DND-41 (cell line): ENCODE measurements around the gene MAMLD1.

ENCODE experiments used
- ATAC-seq: fragments of 200-7000 bp; cut with Tn5 transposase; 3 replicates; pipeline ENCODE4 v1.9.1; 2021; ENCODE audit warnings: low read depth; ENCODE audit not compliant: insufficient read depth
- DNase-seq: peaks from one replicate; pipeline ENCODE4 v3.0.0-alpha.2; 2020
- H2AFZ ChIP-seq: 2 replicates; pipeline ENCODE4 v1.6.0; 2012; ENCODE audit warnings: low read depth, low read length
- H3K27ac ChIP-seq: 2 replicates; pipeline ENCODE4 v1.5.1; 2012; ENCODE audit warnings: low read length, inconsistent platforms
- H3K27me3 ChIP-seq: fragments of 200-600 bp; sonication (generic); 2 replicates; pipeline ENCODE4 v1.6.0; 2012; ENCODE audit warnings: low read length, mild to moderate bottlenecking, inconsistent platforms; ENCODE audit not compliant: insufficient read depth, poor library complexity
- H3K36me3 ChIP-seq: 2 replicates; pipeline ENCODE4 v1.5.1; 2012; ENCODE audit warnings: low read length, inconsistent platforms; ENCODE audit not compliant: insufficient read depth
- H3K4me1 ChIP-seq: 2 replicates; pipeline ENCODE4 v1.5.1; 2012; ENCODE audit warnings: mild to moderate bottlenecking, low read length; ENCODE audit not compliant: insufficient read depth
- H3K4me2 ChIP-seq: 2 replicates; pipeline ENCODE4 v1.6.0; 2012; ENCODE audit warnings: mild to moderate bottlenecking, moderate library complexity, low read length, inconsistent platforms; ENCODE audit not compliant: insufficient read depth
- H3K4me3 ChIP-seq, 2 experiments: fragments of 200-600 bp in 1 of 2; shearing (Covaris generic) in 1 of 2; 2 replicates each; pipeline ENCODE4 v1.5.1; 2012 to 2016; ENCODE audit warnings: inconsistent platforms in 2 of 2, low read length in 2 of 2, mild to moderate bottlenecking in 2 of 2, low read depth in 1 of 2, moderate library complexity in 1 of 2
- H3K79me2 ChIP-seq: 2 replicates; pipeline ENCODE4 v1.6.0; 2012; ENCODE audit warnings: low read length, inconsistent platforms; ENCODE audit not compliant: insufficient read depth
- H3K9ac ChIP-seq: 2 replicates; pipeline ENCODE4 v1.6.0; 2012; ENCODE audit warnings: low read depth, mild to moderate bottlenecking, inconsistent platforms, low read length, moderate library complexity
- H3K9me3 ChIP-seq: 2 replicates; pipeline ENCODE4 v1.5.1; 2012; ENCODE audit warnings: low read length, moderate library complexity, mild to moderate bottlenecking, inconsistent platforms; ENCODE audit not compliant: insufficient read depth, severe bottlenecking
- H4K20me1 ChIP-seq: 2 replicates; pipeline ENCODE4 v1.6.0; 2012; ENCODE audit warnings: low read length; ENCODE audit not compliant: insufficient read depth
- EZH2 ChIP-seq: IDR thresholded peaks from 3 replicates; pipeline ENCODE4 v1.6.1; 2012; ENCODE audit warnings: borderline replicate concordance, low read depth, mild to moderate bottlenecking, moderate library complexity, low read length, inconsistent platforms; ENCODE audit not compliant: severe bottlenecking
- TF ChIP-seq, protein P1 (sequence below): IDR thresholded peaks from 2 replicates; pipeline ENCODE4 v1.5.1; 2012; ENCODE audit warnings: borderline replicate concordance, low read length, moderate library complexity, mild to moderate bottlenecking; ENCODE audit not compliant: poor library complexity, severe bottlenecking; ENCODE audit errors: extremely low read depth

Gene MAMLD1

DNA sequence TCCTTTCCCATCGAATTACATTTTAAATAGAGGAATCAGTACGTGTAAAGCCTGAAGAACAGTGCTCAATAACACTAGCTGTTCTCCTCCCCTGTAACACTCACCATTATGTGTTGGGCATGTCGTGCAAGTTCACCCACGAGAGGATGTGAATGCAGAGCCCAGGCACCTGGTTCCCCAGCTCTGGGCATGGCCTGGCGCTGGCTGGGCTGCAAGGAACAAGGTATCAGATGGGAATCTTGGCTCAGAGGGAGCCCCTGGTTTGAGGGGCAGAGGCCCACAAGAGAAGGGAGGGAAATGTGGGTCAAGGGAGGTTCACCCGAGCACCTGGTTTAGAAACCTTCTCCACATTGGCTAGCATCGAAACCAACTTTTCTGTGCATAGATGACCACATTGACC, 163.6 kb downstream of the MAMLD1 start:
- no peaks in the 10 kb centered on the region for H3K27me3 ChIP-seq
- H2AFZ ChIP-seq: no peak overlapping the region
- DNase-seq (no peak), ATAC-seq (no peak)
- no peaks in the 10 kb centered on the region for H3K9me3 ChIP-seq
- TF ChIP-seq EZH2: no peak
- TF ChIP-seq, protein P1, sequence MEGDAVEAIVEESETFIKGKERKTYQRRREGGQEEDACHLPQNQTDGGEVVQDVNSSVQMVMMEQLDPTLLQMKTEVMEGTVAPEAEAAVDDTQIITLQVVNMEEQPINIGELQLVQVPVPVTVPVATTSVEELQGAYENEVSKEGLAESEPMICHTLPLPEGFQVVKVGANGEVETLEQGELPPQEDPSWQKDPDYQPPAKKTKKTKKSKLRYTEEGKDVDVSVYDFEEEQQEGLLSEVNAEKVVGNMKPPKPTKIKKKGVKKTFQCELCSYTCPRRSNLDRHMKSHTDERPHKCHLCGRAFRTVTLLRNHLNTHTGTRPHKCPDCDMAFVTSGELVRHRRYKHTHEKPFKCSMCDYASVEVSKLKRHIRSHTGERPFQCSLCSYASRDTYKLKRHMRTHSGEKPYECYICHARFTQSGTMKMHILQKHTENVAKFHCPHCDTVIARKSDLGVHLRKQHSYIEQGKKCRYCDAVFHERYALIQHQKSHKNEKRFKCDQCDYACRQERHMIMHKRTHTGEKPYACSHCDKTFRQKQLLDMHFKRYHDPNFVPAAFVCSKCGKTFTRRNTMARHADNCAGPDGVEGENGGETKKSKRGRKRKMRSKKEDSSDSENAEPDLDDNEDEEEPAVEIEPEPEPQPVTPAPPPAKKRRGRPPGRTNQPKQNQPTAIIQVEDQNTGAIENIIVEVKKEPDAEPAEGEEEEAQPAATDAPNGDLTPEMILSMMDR: no peak
- no peaks in the 10 kb centered on the region for H3K4me1 ChIP-seq
- H3K4me3 ChIP-seq: no peak overlapping the region
- no peak overlapping the region for H3K4me2 ChIP-seq
- no peak overlapping the region for H3K9ac ChIP-seq
- no peaks in the 10 kb centered on the region for H3K79me2 ChIP-seq
- no peaks in the 10 kb centered on the region for H3K36me3 ChIP-seq
- no peak overlapping the region for H3K27ac ChIP-seq
- no peaks in the 10 kb centered on the region for H4K20me1 ChIP-seq

DNA sequence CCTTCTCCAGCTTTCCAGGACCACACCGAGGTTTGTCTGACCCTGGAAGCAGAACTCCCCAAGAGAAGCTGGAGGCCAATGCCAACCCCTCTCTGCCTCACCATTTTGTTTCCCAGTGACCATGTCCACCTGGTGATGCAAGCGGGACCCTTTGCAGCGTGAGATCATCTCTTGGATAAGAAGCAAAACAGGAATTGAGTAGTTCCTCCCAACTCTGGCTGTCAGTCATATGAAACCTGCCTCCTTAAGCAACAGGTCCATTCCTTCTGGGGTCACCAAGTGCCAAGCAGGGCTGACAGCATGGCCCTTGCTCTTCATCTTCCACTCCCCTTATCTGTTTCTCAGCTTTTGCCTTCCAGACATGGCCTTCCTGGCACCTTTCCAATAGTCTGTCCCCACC, 164.0 kb downstream of the MAMLD1 start:
- Histone ChIP-seq H3K9ac (no peak overlapping the region), H3K27ac (no peak overlapping the region), H3K27me3 (no peaks in the 10 kb centered on the region), H2AFZ (no peak overlapping the region), H3K4me3 (no peak overlapping the region), H4K20me1 (no peaks in the 10 kb centered on the region), H3K9me3 (no peaks in the 10 kb centered on the region), H3K4me2 (no peak overlapping the region), H3K79me2 (no peaks in the 10 kb centered on the region), H3K36me3 (no peaks in the 10 kb centered on the region), H3K4me1 (no peaks in the 10 kb centered on the region)
- ATAC-seq (no peak), DNase-seq (no peak)
- TF ChIP-seq, protein P1: no peak
- no peak for TF ChIP-seq EZH2

DNA sequence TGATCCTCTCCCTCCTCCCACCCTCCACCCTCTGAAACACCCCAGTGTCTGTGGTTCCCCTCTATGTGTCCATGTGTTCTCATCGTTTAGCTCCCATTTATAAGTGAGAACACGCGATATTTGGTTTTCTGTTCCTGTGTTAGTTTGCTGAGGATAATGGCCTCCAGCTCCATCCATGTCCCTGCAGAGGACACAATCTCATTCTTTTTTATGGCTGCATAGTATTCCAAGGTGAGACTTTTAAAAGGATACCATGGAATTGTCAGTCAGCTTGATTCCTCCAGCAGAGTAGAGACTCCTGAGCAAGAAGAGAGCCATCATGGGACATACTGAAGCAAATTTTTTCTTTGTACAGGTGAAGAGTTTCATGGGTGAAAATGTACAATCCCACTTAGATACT, 166.5 kb downstream of the MAMLD1 start:
- H3K4me1 ChIP-seq: no peaks in the 10 kb centered on the region
- no peak overlapping the region for H3K4me2 ChIP-seq
- no peaks in the 10 kb centered on the region for H3K27me3 ChIP-seq
- TF ChIP-seq, protein P1: no peak
- no peak for TF ChIP-seq EZH2
- DNase-seq: no peak
- no peak overlapping the region for H3K4me3 ChIP-seq
- no peaks in the 10 kb centered on the region for H3K79me2 ChIP-seq
- no peak for ATAC-seq
- no peaks in the 10 kb centered on the region for H4K20me1 ChIP-seq
- no peak overlapping the region for H3K27ac ChIP-seq
- no peaks in the 10 kb centered on the region for H3K36me3 ChIP-seq
- H3K9ac ChIP-seq: no peak overlapping the region
- no peaks in the 10 kb centered on the region for H3K9me3 ChIP-seq
- H2AFZ ChIP-seq: no peak overlapping the region

DNA sequence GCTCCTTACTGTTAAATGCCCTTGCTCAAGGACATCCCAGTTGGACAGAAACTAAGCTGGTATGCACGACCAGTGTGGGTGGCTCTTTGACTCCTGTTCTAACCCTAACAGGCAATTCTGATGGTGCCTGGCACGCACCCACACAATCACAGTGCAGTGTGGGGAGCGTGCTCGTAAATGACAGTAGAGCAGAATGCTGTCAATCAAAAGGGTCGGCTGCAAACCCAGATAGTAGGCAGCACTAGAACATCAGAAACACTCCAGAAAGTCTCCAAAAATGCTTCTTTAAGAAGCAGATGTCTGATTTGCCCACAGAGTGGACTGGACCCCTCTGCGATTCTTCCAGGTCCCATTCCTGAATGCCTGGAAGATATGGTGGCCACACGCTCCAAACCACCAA, 167.7 kb downstream of the MAMLD1 start:
- no peak for TF ChIP-seq EZH2
- TF ChIP-seq, protein P1: no peak
- Histone ChIP-seq H3K9ac (no peak overlapping the region), H3K27ac (no peak overlapping the region), H3K4me1 (no peaks in the 10 kb centered on the region), H3K36me3 (no peaks in the 10 kb centered on the region), H3K79me2 (no peaks in the 10 kb centered on the region), H4K20me1 (no peaks in the 10 kb centered on the region), H3K4me2 (no peak overlapping the region), H3K9me3 (no peaks in the 10 kb centered on the region), H3K27me3 (no peaks in the 10 kb centered on the region), H2AFZ (no peak overlapping the region), H3K4me3 (no peak overlapping the region)
- ATAC-seq: no peak
- no peak for DNase-seq
